PFSK-1 (cell line): ENCODE data around the gene CCR7.

Source experiments
- POLR2AphosphoS5 ChIP-seq: IDR thresholded peaks from 2 replicates; pipeline ENCODE4 v1.6.1; 2012; ENCODE audit warnings: low read depth, mild to moderate bottlenecking, control low read depth, low read length, moderate library complexity
- REST ChIP-seq, 2 experiments: IDR thresholded peaks; 2 replicates each; pipeline versions ENCODE4 v1.6.1 to v1.8.0; 2011 to 2012; ENCODE audit warnings: low read depth in 2 of 2, low read length in 2 of 2, control low read depth in 1 of 2, inconsistent platforms in 1 of 2, mild to moderate bottlenecking in 1 of 2, moderate library complexity in 1 of 2; ENCODE audit not compliant: insufficient read depth in 1 of 2

GRCh38 chr17:40598619-40599467 is 33.6 kb upstream of the CCR7 start:
- TF ChIP-seq REST (IDR thresholded peaks at IDR 0.05; ENCODE audit: insufficient read depth in 1 of 2, low read depth in 2 of 2, low read length in 2 of 2) (no peak), POLR2AphosphoS5 (no peak)
